GM10266 (cell line): ENCODE measurements around the gene RRAGC.
"Not testable (repeated sequence)": the region's sequence is repeated elsewhere in the genome, so short reads cannot be mapped to it uniquely, and the experiment has no call there.

Experiments
- DNase-seq: peaks from one replicate; pipeline ENCODE4 v3.0.0; 2012; ENCODE audit errors: extremely low spot score
- CTCF ChIP-seq: IDR thresholded peaks from 2 replicates; pipeline ENCODE4 v1.5.1; 2012; ENCODE audit warnings: mild to moderate bottlenecking, low read depth; ENCODE audit not compliant: control insufficient read depth, insufficient read depth; ENCODE audit errors: missing control alignments

The RRAGC gene

GRCh38 chr1:38858833-38859560 is 575 bp downstream of the RRAGC start:
- peak; percentile 48 for DNase-seq
- TF ChIP-seq CTCF, result no peak

GRCh38 chr1:38852780-38853179 is 6.8 kb downstream of the RRAGC start:
- no peak for TF ChIP-seq CTCF
- peak; percentile 41 for DNase-seq

- no peak for DNase-seq
- no peak for TF ChIP-seq CTCF
These were observed 11.5 kb downstream of the RRAGC start for GRCh38 chr1:38848071-38848470.

GRCh38 chr1:38846210-38846609 is 13.4 kb downstream of the RRAGC start:
- DNase-seq, result no peak
- TF ChIP-seq CTCF, result no peak

- DNase-seq, result not testable (repeated sequence)
These were observed 14.5 kb downstream of the RRAGC start for GRCh38 chr1:38845088-38845487.

- DNase-seq, result no peak
- no peak for TF ChIP-seq CTCF
These were observed 19.3 kb downstream of the RRAGC start for GRCh38 chr1:38840281-38840680.

- TF ChIP-seq CTCF, result no peak
- no peak for DNase-seq
These were observed 20.2 kb downstream of the RRAGC start for GRCh38 chr1:38839363-38839762.

GRCh38 chr1:38836316-38836715 is 23.3 kb downstream of the RRAGC start:
- DNase-seq, result not testable (repeated sequence)
